Skin epidermis (tissue), 12 donors: ENCODE measurements around the gene CADM1.

Source experiments
- H3K27ac ChIP-seq, 21 experiments: fragments of 200-600 bp; sonication (generic) in 11 of 21; one replicate each; pipeline ENCODE4 v1.5.0; 2020; ENCODE audit warnings: mild to moderate bottlenecking in 3 of 21, inconsistent platforms in 2 of 21, moderate library complexity in 2 of 21
- H3K4me3 ChIP-seq, 7 experiments: fragments of 200-600 bp; sonication (generic) in 2 of 7; one replicate each; pipeline ENCODE4 v1.5.0; 2020; ENCODE audit warnings: inconsistent platforms in 2 of 7, mild to moderate bottlenecking in 2 of 7, moderate library complexity in 1 of 7

The CADM1 gene

DNA sequence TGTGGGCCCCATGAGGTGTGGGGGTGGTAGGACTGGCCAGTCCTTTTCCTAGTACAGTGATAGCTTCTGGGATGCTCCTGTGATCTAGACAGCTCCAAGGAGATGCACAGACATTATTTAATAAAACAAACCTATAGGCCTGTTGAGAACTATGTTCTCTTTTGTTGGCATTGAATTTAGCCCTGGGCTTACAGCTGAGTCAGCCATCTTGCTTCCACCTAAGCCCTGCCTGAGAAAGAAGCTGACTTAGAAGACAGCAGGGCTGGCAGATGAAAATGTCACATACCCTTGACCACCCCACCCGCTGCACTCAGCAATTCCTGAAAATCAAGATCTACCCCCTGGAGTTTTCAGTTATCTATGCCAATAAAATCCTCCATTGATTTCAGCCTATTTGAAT, 353.2 kb downstream of the CADM1 start:
- H3K4me3 ChIP-seq = no peak overlapping the region

DNA sequence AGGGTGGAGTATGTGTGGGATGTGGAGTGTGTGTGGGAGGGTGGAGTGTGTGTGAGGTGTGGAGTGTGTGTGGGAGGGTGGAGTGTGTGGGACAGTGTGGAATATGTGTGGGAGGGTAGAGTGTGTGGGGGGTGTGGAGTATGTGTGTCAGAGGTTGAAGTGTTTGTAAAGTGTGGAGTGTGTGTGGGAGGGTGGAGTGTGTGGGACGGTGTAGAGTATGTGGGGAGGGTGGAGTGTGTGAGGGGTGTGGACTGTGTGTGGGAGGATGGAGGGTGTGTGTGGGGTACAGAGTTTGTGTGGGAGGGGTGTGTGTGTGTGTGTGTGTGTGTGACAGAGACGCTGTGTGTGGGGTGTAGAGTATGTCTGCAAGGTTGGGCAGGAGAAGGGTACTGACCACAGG, 355.5 kb downstream of the CADM1 start:
- Histone ChIP-seq H3K27ac (no peak overlapping the region), H3K4me3 (no peak overlapping the region)

More for the DNA sequence above, 353.2 kb downstream of the CADM1 start:
- H3K27ac ChIP-seq = no peak overlapping the region

DNA sequence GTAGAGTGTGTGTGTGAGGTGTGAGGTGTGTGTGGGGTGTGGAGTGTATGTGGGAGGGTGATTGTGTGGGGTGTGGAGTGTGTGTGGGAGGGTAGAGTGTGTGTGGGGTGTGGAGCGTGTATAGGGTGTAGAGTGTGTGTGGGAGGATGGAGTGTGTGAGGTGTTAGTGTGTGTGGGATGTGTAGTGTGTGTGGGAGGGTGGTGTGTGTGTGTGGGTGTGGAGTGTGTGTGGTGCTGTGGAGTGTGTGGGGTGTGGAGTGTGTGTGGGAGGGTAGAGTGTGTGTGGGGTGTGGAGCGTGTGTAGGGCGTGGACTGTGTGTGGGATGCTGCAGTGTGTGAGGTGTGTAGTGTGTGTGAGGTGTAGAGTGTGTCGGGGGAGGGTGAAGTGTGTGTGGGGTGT, 356.1 kb downstream of the CADM1 start:
- Histone ChIP-seq H3K27ac (no peak overlapping the region), H3K4me3 (no peak overlapping the region)

DNA sequence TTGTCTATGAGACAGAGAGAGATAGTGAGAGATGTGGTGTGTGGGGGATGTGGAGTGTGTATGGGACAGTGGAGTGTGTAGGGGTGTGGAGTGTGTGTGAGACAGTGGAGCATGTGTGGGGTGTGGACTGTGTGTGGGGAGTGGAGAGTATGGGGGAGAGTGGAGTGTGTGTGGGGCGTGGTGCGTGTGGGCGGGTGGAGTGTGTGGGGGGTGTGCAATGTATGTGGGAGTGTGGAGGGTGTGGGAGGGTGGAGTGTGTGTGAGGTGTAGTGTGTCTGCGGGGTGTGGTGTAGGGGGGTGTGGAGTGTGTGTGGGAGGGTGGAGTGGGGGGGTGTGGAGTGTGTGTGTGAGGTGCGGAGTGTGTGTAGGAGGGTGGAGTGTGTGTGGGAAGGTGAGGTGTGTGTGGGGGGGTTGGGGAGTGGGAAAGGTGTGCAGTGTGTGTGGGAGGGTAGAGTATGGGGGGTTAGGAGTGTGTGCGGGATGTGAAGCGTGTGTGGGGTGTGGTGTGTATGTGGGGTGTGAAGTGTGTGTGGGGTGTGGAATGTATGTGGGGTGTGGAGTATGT, 356.9 kb downstream of the CADM1 start:
- H3K4me3 ChIP-seq = no peak overlapping the region

DNA sequence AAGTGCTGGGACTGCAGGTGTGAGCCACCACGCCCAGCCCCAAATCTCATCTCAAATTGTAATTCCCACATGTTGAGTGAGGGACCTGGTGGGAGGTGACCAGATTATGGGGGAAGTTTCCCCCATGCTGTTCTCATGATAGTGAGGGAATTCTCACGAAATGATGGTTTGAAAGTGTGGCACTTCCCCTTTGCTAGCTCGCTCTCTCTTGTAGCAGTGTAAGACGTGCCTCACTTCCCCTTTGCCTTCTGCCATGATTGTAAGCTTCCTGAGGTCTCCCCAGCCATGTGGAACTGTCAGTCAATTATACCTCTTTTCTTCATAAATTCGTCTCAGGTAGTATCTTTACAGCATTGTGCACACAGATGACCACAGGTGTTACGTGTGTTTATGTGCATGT, 357.8 kb downstream of the CADM1 start:
- Histone ChIP-seq H3K4me3 (no peak overlapping the region), H3K27ac (no peak overlapping the region)

More for the DNA sequence above, 356.9 kb downstream of the CADM1 start:
- H3K27ac ChIP-seq = no peak overlapping the region

DNA sequence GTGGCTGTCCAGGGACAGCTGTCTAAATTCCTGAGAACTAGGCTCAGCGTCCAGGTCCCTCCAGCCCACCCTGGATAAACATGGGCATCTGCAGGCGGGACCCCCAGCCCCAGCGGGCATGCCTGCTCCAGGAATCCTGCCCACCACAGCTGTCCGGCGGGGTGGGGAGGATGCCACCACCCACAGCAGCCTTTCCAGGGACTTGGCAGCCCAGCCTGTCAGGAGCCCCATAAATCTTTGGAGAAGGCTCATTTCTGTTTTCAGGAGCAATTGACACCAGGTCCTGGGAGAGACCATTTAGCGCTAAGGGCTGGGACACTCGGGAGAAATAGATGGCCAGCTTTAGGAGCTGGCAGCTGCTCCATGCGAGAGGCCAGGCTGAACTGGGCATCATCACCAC, 358.9 kb downstream of the CADM1 start:
- Histone ChIP-seq H3K4me3 (no peak overlapping the region), H3K27ac (no peak overlapping the region)

DNA sequence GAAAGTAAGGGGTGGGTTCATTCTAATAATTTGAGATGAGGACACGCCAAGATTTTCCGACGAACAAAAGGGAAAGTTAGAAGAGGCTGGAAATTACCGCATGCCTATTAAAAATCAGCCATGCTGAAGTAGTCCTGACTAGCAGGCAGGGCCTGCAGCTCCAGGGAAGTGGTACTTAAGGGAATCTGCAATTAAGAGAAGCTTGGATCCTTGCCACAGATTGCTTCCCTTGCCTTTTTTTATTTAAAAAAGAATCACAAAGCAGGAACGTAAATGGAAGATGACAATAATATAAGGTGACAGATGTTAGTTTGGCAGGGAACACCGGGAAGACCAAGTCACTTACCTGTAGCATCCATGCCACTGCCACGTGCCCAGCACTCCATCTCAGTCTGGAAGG, 359.3 kb downstream of the CADM1 start:
- H3K4me3 ChIP-seq = no peak overlapping the region
- H3K27ac ChIP-seq = no peak overlapping the region

DNA sequence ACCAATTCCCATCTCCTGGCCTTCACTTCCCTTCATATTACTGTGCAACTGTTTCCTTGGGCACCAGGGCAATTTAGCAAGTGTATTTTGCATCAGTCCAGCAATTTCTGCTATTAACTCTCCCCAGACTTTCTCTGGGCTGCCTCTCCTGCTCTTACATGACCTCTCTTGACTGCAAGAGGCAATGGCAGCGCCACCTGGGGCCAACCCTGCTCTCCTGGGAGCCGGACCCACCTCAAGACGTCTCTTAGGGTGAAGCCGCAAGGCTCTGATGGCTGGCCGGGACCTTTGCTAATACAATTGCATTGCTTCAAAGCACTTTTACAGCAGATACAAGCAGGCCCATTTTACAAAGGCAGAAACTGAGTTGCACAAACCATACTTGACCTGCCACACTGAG, 360.2 kb downstream of the CADM1 start:
- H3K27ac ChIP-seq = no peak overlapping the region

DNA sequence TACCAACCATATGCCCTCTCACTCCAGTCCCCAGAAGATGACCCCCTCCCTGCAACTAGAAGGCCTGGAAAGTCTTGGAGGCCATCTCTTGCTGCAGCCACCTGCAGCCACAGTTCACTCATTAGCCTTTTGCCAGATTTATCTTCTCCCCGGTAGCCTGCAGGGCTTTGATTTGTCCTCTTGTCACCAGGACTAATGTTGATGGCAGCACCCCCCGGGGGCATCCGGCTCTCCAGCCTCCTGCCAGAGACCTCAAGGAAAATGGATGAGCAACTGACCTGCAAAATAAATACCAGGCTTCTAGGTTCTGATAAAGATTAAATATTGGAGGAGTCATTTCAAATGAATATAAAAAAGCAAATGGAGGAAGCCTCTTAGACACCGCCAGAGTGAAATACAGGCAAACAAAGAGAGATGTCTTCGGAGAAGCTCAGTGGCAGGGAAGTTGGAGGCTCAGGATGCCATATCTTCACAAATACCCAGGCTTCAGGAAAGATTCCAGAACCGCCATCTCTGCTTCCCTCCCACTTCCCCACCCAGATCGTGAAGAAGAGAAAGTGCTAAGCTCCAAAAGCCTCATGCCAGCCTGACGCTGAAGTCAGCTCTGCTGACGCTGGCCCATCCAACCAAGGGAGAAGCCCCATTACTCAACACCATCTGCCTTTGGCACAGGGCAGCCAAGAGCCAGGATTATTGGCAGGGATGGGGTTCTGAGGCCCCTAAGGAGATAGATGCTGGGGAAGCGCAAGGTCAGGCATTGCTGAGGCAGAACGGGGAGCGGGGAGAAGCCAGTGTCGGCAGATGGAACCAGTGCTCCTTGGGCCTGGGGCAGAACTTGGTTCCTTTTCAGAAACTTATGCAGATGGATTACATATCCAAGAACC, 362.7 kb downstream of the CADM1 start:
- Histone ChIP-seq H3K27ac (no peak overlapping the region), H3K4me3 (no peak overlapping the region)

More for the DNA sequence above, 360.2 kb downstream of the CADM1 start:
- H3K4me3 ChIP-seq = no peak overlapping the region

DNA sequence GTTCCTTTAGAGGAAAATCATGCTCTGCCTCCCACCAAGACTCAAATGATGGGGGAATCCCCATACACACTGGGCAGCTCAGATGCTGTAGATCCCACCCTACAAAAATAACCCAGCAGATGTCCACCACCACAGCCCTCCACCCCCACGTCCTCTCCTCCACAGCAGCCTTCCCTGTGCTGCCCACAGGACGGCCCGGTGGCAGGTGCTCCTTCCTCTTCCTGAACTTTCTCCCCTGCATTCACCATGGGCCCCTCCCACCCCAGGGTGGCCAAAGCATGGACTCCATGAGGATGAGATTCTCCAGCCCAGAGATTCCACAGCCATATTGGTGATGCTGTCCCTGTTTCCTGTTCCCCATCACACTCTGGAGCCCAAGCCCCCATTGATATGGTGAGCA, 368.3 kb downstream of the CADM1 start:
- no peak overlapping the region for H3K27ac ChIP-seq
- no peak overlapping the region for H3K4me3 ChIP-seq

DNA sequence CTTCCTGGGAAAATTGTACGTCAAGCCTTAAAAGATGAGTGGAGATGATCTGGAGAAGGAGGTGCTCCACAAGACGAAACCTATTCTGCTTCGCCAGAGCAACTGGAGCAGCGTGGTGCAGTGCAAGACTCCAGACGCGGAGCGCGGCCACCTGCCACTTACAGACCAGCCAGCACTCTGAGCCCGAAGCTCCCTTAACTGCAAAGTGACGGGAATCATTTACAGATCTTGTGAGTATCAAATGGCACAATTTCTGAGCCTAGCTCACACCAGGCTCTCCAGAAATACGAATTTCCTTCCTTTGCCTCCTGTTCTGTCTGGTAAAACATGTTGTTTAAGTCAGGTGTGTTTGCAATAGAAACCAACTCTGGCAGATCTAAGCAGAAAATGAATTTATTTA, 369.3 kb downstream of the CADM1 start:
- Histone ChIP-seq H3K27ac (no peak overlapping the region), H3K4me3 (no peak overlapping the region)

DNA sequence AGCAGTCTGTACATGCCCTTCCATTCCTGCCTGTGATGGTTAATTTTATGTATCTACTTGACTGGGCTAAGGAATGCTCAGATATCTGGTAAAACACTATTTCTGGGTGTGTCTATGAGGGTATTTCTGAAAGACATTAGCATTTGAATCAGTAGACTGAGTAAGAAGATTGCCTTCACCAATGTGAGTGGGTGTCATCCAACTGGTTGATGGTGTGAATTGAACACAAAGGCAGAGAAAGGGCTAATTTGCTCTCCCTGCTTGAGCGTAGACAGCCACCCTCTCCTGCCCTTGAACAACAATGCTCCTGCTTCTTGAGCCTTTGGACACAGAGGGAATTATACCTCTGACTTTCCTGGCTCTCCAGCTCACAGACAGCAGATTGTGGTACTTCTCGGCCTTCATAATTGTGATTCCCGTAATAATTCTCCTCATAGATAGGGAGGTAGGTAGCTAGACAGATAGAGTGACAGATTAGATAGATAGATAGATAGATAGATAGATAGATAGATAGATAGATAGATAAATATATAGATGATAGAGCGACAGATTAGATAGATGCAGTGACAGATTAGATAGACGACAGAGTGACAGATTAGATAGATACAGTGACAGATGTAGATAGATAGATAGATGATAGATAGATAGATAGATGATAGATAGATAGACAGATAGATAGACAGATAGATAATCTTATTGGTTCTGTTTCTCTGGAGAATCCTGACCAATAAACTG, 370.6 kb downstream of the CADM1 start:
- H3K27ac ChIP-seq = no peak overlapping the region

DNA sequence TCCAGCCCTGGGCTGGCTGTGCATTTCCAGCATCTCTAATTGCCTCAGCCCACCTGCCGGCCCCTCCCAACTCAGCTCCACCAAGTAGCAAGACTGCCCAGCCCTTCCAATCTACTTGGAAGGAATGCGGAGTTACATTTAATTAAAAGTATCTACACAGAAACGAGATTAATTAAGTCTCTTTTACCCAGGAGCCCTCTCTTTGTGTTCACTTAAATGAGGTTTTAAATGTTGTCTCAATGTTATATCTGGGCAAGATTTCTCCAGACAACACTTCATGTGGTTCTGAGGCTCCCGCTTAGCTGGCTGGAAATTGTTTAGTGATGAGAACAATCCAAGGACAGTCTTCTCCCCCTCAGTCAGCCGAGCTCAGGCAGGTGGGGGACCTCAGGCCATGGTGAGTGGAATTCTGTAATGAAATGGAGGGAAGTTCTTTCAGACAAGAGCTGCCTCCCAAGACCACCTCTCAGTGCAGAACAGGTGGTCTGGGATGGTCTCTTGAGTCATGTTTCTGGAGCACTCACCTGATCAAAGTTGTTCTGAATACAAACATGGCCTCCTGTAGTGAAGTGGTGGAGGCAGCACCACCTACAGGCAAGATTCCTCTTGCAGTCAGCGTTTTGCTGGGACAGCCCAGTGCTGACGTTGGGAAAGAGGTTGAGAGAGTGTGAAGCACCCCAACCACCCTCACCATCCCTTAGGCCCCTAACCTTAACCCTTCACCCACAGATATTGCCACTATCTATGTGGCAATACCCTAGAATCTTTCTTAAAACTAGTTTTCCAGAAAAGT, 371.6 kb downstream of the CADM1 start:
- Histone ChIP-seq H3K27ac (no peak overlapping the region), H3K4me3 (no peak overlapping the region)

More for the DNA sequence above, 370.6 kb downstream of the CADM1 start:
- no peak overlapping the region for H3K4me3 ChIP-seq

DNA sequence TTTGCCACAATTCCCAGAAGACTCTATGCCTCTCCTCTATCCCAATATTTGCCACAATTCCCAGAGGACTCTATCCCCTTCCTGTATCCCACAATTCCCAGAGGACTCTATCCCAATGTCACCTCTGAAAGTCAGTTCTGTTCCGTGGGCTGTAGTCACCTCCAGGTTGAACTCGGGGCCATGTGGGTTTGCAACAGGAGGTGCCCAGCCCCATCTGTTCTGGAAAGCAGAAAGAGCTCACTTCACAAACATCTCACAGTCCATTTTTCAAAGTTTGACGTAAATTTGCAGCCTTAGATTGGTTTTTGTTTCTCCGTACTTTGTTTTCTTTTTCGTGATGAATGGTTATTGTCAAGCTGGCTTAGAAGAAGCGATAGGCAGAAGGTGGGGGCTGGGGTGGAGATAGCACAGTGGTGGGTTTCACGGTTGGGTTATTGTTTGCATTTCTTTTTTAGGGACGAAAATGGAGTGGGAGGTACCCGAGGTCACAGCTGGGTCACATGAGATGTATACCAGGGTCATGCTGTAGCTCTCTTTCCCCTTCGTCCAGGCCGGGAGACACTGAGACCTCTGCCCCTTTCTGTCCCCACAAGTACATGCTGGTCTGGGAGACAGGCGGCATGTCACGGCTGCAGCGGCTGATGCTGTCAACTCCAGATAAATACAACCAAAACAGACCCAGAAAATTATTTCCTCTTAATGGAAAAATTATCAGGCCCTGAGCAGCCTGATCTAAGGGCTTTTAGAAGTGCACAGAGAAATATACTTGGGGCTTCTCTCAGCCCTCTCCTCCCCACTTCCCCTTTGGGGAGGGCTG, 374.5 kb downstream of the CADM1 start:
- Histone ChIP-seq H3K4me3 (no peak overlapping the region), H3K27ac (no peak overlapping the region)

DNA sequence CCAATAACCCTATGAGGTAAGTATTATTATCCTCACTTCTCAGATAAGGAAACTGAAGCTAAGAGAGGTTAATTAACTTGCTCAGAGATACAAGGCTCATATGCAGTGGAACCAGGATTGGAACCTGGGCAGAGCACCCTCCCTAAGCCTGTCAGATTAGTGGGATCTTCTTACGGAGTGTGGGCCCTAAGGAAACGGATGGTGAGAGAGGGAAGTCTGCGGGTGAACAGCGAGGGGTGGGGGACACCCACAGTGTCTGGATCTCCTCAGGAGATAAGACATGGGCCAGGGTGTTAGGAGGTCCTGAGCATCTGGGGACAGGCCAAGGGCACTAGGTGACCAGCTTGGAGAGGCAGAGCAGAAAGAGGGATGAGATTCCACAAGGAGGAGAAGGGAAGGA, 376.0 kb downstream of the CADM1 start:
- Histone ChIP-seq H3K27ac (no peak overlapping the region), H3K4me3 (no peak overlapping the region)

DNA sequence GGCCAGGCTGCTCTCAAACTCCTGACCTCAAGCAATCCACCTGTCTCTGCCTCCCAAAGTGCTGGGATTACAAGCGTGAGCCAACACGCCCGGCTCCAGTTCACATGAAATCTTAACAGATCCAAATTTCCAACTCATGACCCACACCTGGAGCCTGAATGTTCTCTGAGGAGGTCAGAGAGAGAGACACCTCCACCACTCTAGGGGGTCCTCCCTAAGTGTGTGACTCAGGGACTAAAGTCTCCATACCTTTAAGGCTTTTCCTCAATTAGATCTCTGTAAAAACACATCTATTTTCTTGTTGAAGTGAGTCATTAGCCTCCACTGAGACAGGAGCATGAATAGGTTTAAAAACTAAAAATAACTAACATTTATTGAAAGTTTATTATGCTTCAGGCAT, 376.4 kb downstream of the CADM1 start:
- H3K27ac ChIP-seq = no peak overlapping the region
- H3K4me3 ChIP-seq = no peak overlapping the region

DNA sequence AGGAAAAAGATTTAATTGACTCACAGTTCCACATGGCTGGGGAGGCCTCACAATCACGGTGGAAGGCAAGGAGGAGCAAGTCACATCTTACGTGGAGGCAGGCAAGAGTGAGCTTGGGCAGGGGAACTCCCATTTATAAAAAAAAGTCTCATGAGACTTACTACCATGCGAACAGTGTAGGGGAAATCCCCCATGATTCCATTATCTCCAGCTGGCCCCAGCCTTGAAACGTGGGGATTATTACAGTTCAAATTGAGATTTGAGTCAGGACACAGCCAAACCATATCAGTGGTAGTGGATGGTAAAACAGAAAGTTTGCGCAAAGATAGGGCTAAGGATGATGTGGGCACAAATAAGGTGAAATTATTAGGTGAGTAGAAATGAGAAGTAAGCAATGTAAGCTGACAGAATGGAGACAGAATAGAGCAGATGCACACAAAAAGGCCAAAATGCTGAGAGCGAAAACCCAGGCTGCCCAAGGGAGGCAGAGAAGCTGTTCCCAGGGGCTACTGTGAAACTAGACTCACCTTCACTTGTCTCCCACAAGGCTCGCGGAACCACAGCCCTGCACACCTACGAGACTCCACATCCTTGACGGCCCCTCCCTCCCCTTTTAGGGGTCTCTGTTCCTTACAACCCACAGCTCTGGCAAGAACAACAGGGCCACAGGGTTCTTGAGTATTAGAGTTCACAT, 377.6 kb downstream of the CADM1 start:
- Histone ChIP-seq H3K4me3 (no peak overlapping the region), H3K27ac (no peak overlapping the region)

DNA sequence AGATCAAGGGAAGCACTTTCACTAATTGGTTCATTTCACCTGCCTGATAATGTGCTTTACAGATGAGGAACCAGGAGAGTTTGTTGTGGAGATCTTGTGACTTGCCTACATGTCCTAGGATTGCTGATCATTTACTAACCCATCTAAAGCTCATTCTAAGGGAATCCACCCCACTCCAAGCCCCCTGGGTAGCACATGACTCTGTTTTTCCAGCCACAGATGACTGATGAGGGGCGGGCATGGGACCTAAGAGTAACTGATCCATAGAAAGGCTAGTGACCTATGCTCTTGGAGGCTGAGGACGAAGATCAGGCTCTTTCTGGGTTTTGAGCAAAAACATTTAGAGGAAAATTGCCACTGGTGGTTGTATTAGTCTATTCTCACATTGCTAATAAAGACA, 378.1 kb downstream of the CADM1 start:
- H3K4me3 ChIP-seq = no peak overlapping the region

DNA sequence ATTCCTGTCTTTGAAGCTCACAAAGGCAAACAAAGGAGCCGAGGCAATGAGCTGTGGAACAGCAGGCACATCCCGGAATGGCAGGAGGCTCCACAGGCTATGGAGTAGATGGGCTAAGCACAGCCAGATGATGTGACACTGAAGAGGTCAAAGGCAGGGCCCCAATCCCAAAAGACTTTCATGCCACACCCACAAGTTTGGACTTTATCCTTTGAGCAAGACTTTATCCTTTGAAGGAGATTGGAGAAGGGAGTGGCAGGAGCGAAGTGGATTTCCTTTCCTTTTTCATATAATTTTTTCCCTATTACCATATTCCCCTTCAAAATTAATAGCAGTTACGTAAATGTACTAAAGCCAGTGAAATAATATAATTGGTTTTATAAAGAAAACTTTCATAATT, 379.4 kb downstream of the CADM1 start:
- H3K27ac ChIP-seq = no peak overlapping the region

More for the DNA sequence above, 378.1 kb downstream of the CADM1 start:
- no peak overlapping the region for H3K27ac ChIP-seq

More for the DNA sequence above, 379.4 kb downstream of the CADM1 start:
- H3K4me3 ChIP-seq = no peak overlapping the region
